Sigmoid colon (tissue), 7 donors: ENCODE results near the gene CD84. TPM values are rescaled to one million over a fixed set of nuclear protein-coding genes. Genes with fewer than 3 reads are reported as not detected.

Source experiments
- DNase-seq: peaks from one replicate; pipeline ENCODE4 v3.0.0-alpha.2; 2019
- H3K27ac ChIP-seq, 4 donors: fragments of 200-600 bp; sonication (generic); one replicate each; pipeline ENCODE4 v1.5.1; 2016 to 2019; ENCODE audit warnings: mild to moderate bottlenecking in 1 of 4
- H3K27me3 ChIP-seq, 3 donors: fragments of 200-600 bp; sonication (generic); one replicate each; pipeline ENCODE4 v1.5.1; 2019; ENCODE audit warnings: mild to moderate bottlenecking in 1 of 3
- H3K36me3 ChIP-seq, 4 donors: fragments of 200-600 bp; sonication (generic); one replicate each; pipeline ENCODE4 v1.5.1; 2016 to 2019
- H3K4me1 ChIP-seq, 4 donors: fragments of 200-600 bp; sonication (generic); one replicate each; pipeline ENCODE4 v1.5.1; 2017 to 2019
- H3K4me3 ChIP-seq, 4 donors: fragments of 200-600 bp; sonication (generic); one replicate each; pipeline ENCODE4 v1.5.1; 2017 to 2019; ENCODE audit warnings: mild to moderate bottlenecking in 2 of 4, moderate library complexity in 1 of 4
- H3K9me3 ChIP-seq, 4 donors: fragments of 200-600 bp in 3 of 4; sonication (generic) in 3 of 4; one replicate each; pipeline versions ENCODE4 v1.5.1 to v1.6.1; 2013 to 2019
- CTCF ChIP-seq, 4 experiments: fragments of 450-650 bp in 3 of 4; fragments of 200-600 bp in 1 of 4; IDR thresholded peaks; one replicate each; pipeline ENCODE4 v1.5.1; 2016 to 2019; ENCODE audit warnings: antibody characterized with exemption in 4 of 4, mild to moderate bottlenecking in 3 of 4, moderate library complexity in 2 of 4
- EP300 ChIP-seq, 4 donors: sonication (generic); formaldehyde crosslinking; IDR thresholded peaks; one replicate each; pipeline ENCODE4 v1.6.1; 2017; ENCODE audit warnings: antibody characterized with exemption in 4 of 4
- POLR2A ChIP-seq, 2 donors: fragments of 450-650 bp; IDR thresholded peaks; one replicate each; pipeline ENCODE4 v1.6.1; 2016; ENCODE audit warnings: antibody characterized with exemption in 2 of 2, mild to moderate bottlenecking in 2 of 2, moderate library complexity in 2 of 2
- POLR2AphosphoS5 ChIP-seq, 4 donors: sonication (generic); formaldehyde crosslinking; IDR thresholded peaks; one replicate each; pipeline ENCODE4 v1.6.1; 2017; ENCODE audit warnings: antibody characterized with exemption in 4 of 4
- WGBS, 2 donors: extraction: QIAGEN DNeasy Blood & Tissue Kit; methylation state at CpG; one replicate each; pipeline ENCODE4 v1.1.7; 2013; 5-methylcytosine and 5-hydroxymethylcytosine counted together
- intact Hi-C: fragments of 100-400 bp; cut with DNase I; formaldehyde crosslinking; loops from one replicate; pipeline ENCODE4 v1.15.1; 2023
- polyA plus RNA-seq, 3 donors: library from polyadenylated mRNA; stranded (reverse); fragments of 200-250 nt; gene quantifications; one replicate each; pipeline ENCODE4 v1.2.3, GENCODE V29; 2013
- total RNA-seq, 4 donors: library from RNA; depleted of rRNA; stranded (reverse); fragments of >200 nt; gene quantifications; one replicate each; pipeline ENCODE4 v1.1.0, GENCODE V29; 2016
- donor health status: healthy with polysubstance abuse.
- donor health status: Bipolar disorder and iron deficiency.
- donor health status: healthy.

CD84 gene
- total and polyA plus RNA-seq, 7 donors: 0.60 to 7.5 (median 3.2) TPM

- Histone ChIP-seq H3K4me3 (no peak overlapping the region), H3K9me3 (no peaks in the 10 kb centered on the region), H3K27ac (no peak overlapping the region), H3K27me3 (no peaks in the 10 kb centered on the region), H3K36me3 (no peaks in the 10 kb centered on the region), H3K4me1 (no peaks in the 10 kb centered on the region)
- intact Hi-C loops: no loop called here
- WGBS, 2 donors: 76 to 81% methylated on average over 6 of the region's 6 CpGs
- TF ChIP-seq POLR2A (IDR thresholded peaks at IDR 0.05) (no peak), POLR2AphosphoS5 (IDR thresholded peaks at IDR 0.05) (no peak), CTCF (IDR thresholded peaks at IDR 0.05) (no peak), EP300 (IDR thresholded peaks at IDR 0.05) (no peak)
- DNase-seq: no peak
Measured at GRCh38 chr1:160550572-160551034, 28.7 kb downstream of the CD84 start.

GRCh38 chr1:160549665-160550006, 29.7 kb downstream of the CD84 start:
- no peak for DNase-seq
- intact Hi-C loops: no loop called here
- Histone ChIP-seq H3K4me3 (no peak overlapping the region), H3K27ac (no peak overlapping the region), H3K9me3 (no peaks in the 10 kb centered on the region), H3K4me1 (no peaks in the 10 kb centered on the region), H3K27me3 (no peaks in the 10 kb centered on the region), H3K36me3 (no peaks in the 10 kb centered on the region)
- 81 to 95% methylated on average over 3 of the region's 3 CpGs for WGBS, 2 donors
- TF ChIP-seq EP300 (IDR thresholded peaks at IDR 0.05): no peak
- no peak for TF ChIP-seq CTCF (IDR thresholded peaks at IDR 0.05)
- TF ChIP-seq POLR2AphosphoS5 (IDR thresholded peaks at IDR 0.05): no peak
- TF ChIP-seq POLR2A (IDR thresholded peaks at IDR 0.05): no peak

- WGBS, 2 donors: 61% methylated on average over 5 of the region's 5 CpGs
- Histone ChIP-seq H3K27me3 (no peaks in the 10 kb centered on the region), H3K4me3 (no peak overlapping the region), H3K36me3 (no peaks in the 10 kb centered on the region), H3K9me3 (no peaks in the 10 kb centered on the region), H3K27ac (no peak overlapping the region), H3K4me1 (no peaks in the 10 kb centered on the region)
- no peak for TF ChIP-seq EP300 (IDR thresholded peaks at IDR 0.05)
- no peak for DNase-seq
- intact Hi-C loops: no loop called here
Measured at GRCh38 chr1:160548960-160549664, 30.2 kb downstream of the CD84 start.

- H3K9me3 ChIP-seq: no peaks in the 10 kb centered on the region
- no peaks in the 10 kb centered on the region for H3K27me3 ChIP-seq
- no peak for DNase-seq
- no peaks in the 10 kb centered on the region for H3K36me3 ChIP-seq
- 76 to 92% methylated on average over 3 of the region's 3 CpGs for WGBS, 2 donors
- H3K4me3 ChIP-seq: no peak overlapping the region
- no peak overlapping the region for H3K27ac ChIP-seq
- TF ChIP-seq POLR2AphosphoS5 (IDR thresholded peaks at IDR 0.05) (no peak), EP300 (IDR thresholded peaks at IDR 0.05) (no peak), CTCF (IDR thresholded peaks at IDR 0.05) (no peak)
- H3K4me1 ChIP-seq: no peaks in the 10 kb centered on the region
- intact Hi-C loops: no loop called here
Measured at GRCh38 chr1:160548183-160548582, 31.1 kb downstream of the CD84 start.

GRCh38 chr1:160547422-160547821, 31.9 kb downstream of the CD84 start:
- Histone ChIP-seq H3K27me3 (no peaks in the 10 kb centered on the region), H3K4me3 (no peak overlapping the region), H3K36me3 (no peaks in the 10 kb centered on the region), H3K4me1 (no peaks in the 10 kb centered on the region), H3K9me3 (no peaks in the 10 kb centered on the region), H3K27ac (no peak overlapping the region)
- no peak for TF ChIP-seq EP300 (IDR thresholded peaks at IDR 0.05)
- no peak for TF ChIP-seq POLR2AphosphoS5 (IDR thresholded peaks at IDR 0.05)
- no peak for TF ChIP-seq POLR2A (IDR thresholded peaks at IDR 0.05)
- no peak for TF ChIP-seq CTCF (IDR thresholded peaks at IDR 0.05)
- intact Hi-C loops: no loop called here
- no peak for DNase-seq
- WGBS, 2 donors: 71 to 82% methylated on average over 4 of the region's 4 CpGs
